Ovary (tissue), 9 donors: ENCODE results near the gene SLC38A1. TPM values are rescaled to one million over a fixed set of nuclear protein-coding genes. Genes with fewer than 3 reads are reported as not detected.
"Not testable (repeated sequence)": the region's sequence is repeated elsewhere in the genome, so short reads cannot be mapped to it uniquely, and the experiment has no call there.

ENCODE experiments used
- DNase-seq, 5 donors: peaks; one replicate each; pipeline ENCODE4 v3.0.0-alpha.2; 2019 to 2020
- H3K27ac ChIP-seq, 2 donors: fragments of 200-600 bp; one replicate each; pipeline versions ENCODE4 v1.5.1 to v1.8.0; 2019 to 2022
- H3K27me3 ChIP-seq: fragments of 200-600 bp; one replicate; pipeline ENCODE4 v1.8.0; 2022
- H3K36me3 ChIP-seq: fragments of 200-600 bp; sonication (generic); one replicate; pipeline ENCODE4 v1.5.1; 2019
- H3K4me1 ChIP-seq: one replicate; pipeline ENCODE4 v1.8.1; 2013; ENCODE audit warnings: mild to moderate bottlenecking, moderate library complexity; ENCODE audit not compliant: insufficient read depth
- H3K4me3 ChIP-seq: fragments of 200-600 bp; sonication (generic); one replicate; pipeline ENCODE4 v1.5.1; 2017
- H3K9me3 ChIP-seq, 2 donors: fragments of 200-600 bp in 1 of 2; sonication (generic) in 1 of 2; one replicate each; pipeline versions ENCODE4 v1.5.1 to v1.8.1; 2013 to 2019; ENCODE audit warnings: mild to moderate bottlenecking in 1 of 2, moderate library complexity in 1 of 2
- CTCF ChIP-seq, 3 donors: fragments of 450-650 bp in 2 of 3; fragments of 200-600 bp in 1 of 3; IDR thresholded peaks; one replicate each; pipeline versions ENCODE4 v1.5.1 to v1.8.0; 2016 to 2022; ENCODE audit warnings: antibody characterized with exemption in 3 of 3, mild to moderate bottlenecking in 1 of 3
- EP300 ChIP-seq: sonication (generic); formaldehyde crosslinking; IDR thresholded peaks from one replicate; pipeline ENCODE4 v1.6.1; 2017; ENCODE audit warnings: antibody characterized with exemption
- POLR2A ChIP-seq: fragments of 450-650 bp; IDR thresholded peaks from one replicate; pipeline ENCODE4 v1.6.1; 2017; ENCODE audit warnings: antibody characterized with exemption, mild to moderate bottlenecking, moderate library complexity
- WGBS, 3 donors: extraction: QIAGEN DNeasy Blood & Tissue Kit in 1 of 3; methylation state at CpG; one replicate each; pipeline versions ENCODE4 v1.1.5 to v1.1.7; 2013 to 2017; 5-methylcytosine and 5-hydroxymethylcytosine counted together
- intact Hi-C, 4 donors: fragments of 100-400 bp; cut with DNase I; formaldehyde crosslinking; loops; one replicate each; pipeline versions ENCODE4 v1.11.0 to v1.15.1; 2022 to 2023
- polyA plus RNA-seq, 2 donors: library from polyadenylated mRNA; stranded (reverse); fragments of 200-250 nt in 1 of 2; fragments of 350-450 nt in 1 of 2; fragmentation: Illumina TruSeq in 1 of 2; extraction: RNeasy Lipid Tissue Mini Kit (QIAGEN cat#74804) in 1 of 2; gene quantifications; one replicate each; pipeline ENCODE4 v1.2.3, GENCODE V29; 2013 to 2014
- total RNA-seq, 7 donors: library from RNA; depleted of rRNA in 2 of 7; stranded (reverse); fragments of >200 nt in 2 of 7; fragmentation: NEBNext Ultra II Directional in 3 of 7; extraction: Animal tissue kit (Norgen Biotek cat#: 25700) in 3 of 7; gene quantifications; one replicate each; pipeline versions ENCODE4 v1.1.0 to v1.2.4, GENCODE V29; 2016 to 2023
- donor health status: DM: no; HTN: no; CAD: no; lungs with moderate emphysema.
- donor health status: DM: no; HTN: no; CAD: no.
- donor health status: Bipolar disorder and iron deficiency.
- donor health status: DM: yes; HTN: yes; CAD: no.
- donor health status: DM: no; HTN: no; CAD: no.
- donor health status: DM: yes; HTN: yes; CAD: no.

SLC38A1 gene
- total and polyA plus RNA-seq, 9 donors: 4.6 to 86.3 (median 27.9) TPM

- TF ChIP-seq EP300: no peak
- no peak for TF ChIP-seq POLR2A
- TF ChIP-seq CTCF (IDR thresholded peaks at IDR 0.05): no peak
- Histone ChIP-seq H3K4me1 (no peaks in the 10 kb centered on the region), H3K27me3 (no peaks in the 10 kb centered on the region), H3K9me3 (no peaks in the 10 kb centered on the region), H3K36me3 (no peaks in the 10 kb centered on the region), H3K4me3 (no peak overlapping the region), H3K27ac (no peak overlapping the region)
- intact Hi-C loops: loop anchor here in 1 of 4 donors (10.0 kb wide), 1 partner anchor 497 kb away; no protein-coding TSS in a partner anchor
- no peak for DNase-seq
- WGBS, 3 donors: 94 to 97% (median 95%) methylated on average over 2 of the region's 2 CpGs
Observed at GRCh38 chr12:46167412-46167811, 101.4 kb downstream of the SLC38A1 start.

GRCh38 chr12:46165191-46165590, 103.7 kb downstream of the SLC38A1 start:
- no peaks in the 10 kb centered on the region for H3K36me3 ChIP-seq
- H3K4me3 ChIP-seq: no peak overlapping the region
- H3K27ac ChIP-seq: no peak overlapping the region
- no peak for DNase-seq
- WGBS, 3 donors: 94 to 98% (median 97%) methylated on average over 5 of the region's 5 CpGs
- no peak for TF ChIP-seq POLR2A
- TF ChIP-seq CTCF (IDR thresholded peaks at IDR 0.05): no peak
- TF ChIP-seq EP300: no peak
- peaks cover 2% of the 10 kb centered on the region for H3K4me1 ChIP-seq
- H3K9me3 ChIP-seq: no peaks in the 10 kb centered on the region
- no peaks in the 10 kb centered on the region for H3K27me3 ChIP-seq
- intact Hi-C loops: loop anchor here in 1 of 4 donors (10.0 kb wide), 1 partner anchor 500 kb away; no protein-coding TSS in a partner anchor

- no peaks in the 10 kb centered on the region for H3K9me3 ChIP-seq
- TF ChIP-seq POLR2A: no peak
- TF ChIP-seq EP300: no peak
- H3K4me1 ChIP-seq: peaks cover 2% of the 10 kb centered on the region
- no peak for DNase-seq
- H3K4me3 ChIP-seq: no peak overlapping the region
- WGBS, 3 donors: 60 to 92% (median 73%) methylated on average over 3 of the region's 3 CpGs
- H3K27me3 ChIP-seq: no peaks in the 10 kb centered on the region
- no peaks in the 10 kb centered on the region for H3K36me3 ChIP-seq
- no peak overlapping the region for H3K27ac ChIP-seq
- intact Hi-C loops: loop anchor here in 1 of 4 donors (10.0 kb wide), 1 partner anchor 501 kb away; no protein-coding TSS in a partner anchor
Observed at GRCh38 chr12:46164186-46164761, 104.6 kb downstream of the SLC38A1 start.

- H3K9me3 ChIP-seq, H3K4me3 ChIP-seq, H3K27ac ChIP-seq, H3K4me1 ChIP-seq, H3K27me3 ChIP-seq, DNase-seq, H3K36me3 ChIP-seq: not testable (repeated sequence)
- intact Hi-C loops: loop anchor here in 1 of 4 donors (10.0 kb wide), 1 partner anchor 502 kb away; no protein-coding TSS in a partner anchor
- WGBS, 3 donors: 89 to 96% (median 96%) methylated on average over 3 to 4 of the region's 4 CpGs
Observed at GRCh38 chr12:46162549-46163076, 106.2 kb downstream of the SLC38A1 start.

GRCh38 chr12:46160981-46161690, 107.7 kb downstream of the SLC38A1 start:
- Histone ChIP-seq H3K36me3 (no peaks in the 10 kb centered on the region), H3K27me3 (no peaks in the 10 kb centered on the region), H3K9me3 (no peaks in the 10 kb centered on the region), H3K4me1 (peaks cover 3% of the 10 kb centered on the region), H3K27ac (no peak overlapping the region), H3K4me3 (no peak overlapping the region)
- TF ChIP-seq POLR2A (no peak), CTCF (IDR thresholded peaks at IDR 0.05) (no peak), EP300 (no peak)
- DNase-seq: no peak
- 85 to 90% (median 89%) methylated on average over 4 of the region's 4 CpGs for WGBS, 3 donors
- intact Hi-C loops: loop anchor here in 1 of 4 donors (10.0 kb wide), 1 partner anchor 504 kb away; no protein-coding TSS in a partner anchor
